ENCODE measurements around the gene EZR.

DNA sequence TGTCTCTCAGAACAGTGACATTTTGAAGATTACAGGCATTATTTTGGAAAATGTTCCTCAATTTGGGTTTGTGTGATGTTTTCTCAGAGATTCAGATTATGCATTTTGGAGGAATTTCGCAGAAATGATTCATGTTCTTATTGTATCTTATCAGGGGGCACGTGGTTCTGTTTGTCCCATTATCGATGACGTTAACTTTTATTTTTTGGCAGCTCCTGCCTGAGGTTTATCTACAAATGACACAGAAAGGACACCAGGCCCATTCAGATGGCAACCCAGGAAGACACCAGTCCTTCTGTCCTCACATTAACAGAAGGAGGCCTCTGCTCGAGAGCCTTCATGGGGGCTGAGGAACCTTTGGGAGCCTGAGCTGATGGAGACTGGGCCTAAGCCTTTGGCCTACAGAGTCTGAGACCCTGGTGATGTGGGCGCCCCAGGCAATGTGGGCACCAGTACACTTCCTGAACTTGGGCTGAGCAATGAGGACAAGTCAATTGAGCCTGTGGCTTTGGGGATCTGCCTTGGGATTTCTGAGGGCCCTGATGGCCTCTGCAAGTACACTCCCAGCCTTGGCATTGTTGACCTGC lies 41.2 kb upstream of the EZR start:
- TF ChIP-seq POLR2A (IDR thresholded peaks at IDR 0.05) (no peak), POLR2AphosphoS5 (IDR thresholded peaks at IDR 0.05) (no peak)
- TF ChIP-seq, protein P1, sequence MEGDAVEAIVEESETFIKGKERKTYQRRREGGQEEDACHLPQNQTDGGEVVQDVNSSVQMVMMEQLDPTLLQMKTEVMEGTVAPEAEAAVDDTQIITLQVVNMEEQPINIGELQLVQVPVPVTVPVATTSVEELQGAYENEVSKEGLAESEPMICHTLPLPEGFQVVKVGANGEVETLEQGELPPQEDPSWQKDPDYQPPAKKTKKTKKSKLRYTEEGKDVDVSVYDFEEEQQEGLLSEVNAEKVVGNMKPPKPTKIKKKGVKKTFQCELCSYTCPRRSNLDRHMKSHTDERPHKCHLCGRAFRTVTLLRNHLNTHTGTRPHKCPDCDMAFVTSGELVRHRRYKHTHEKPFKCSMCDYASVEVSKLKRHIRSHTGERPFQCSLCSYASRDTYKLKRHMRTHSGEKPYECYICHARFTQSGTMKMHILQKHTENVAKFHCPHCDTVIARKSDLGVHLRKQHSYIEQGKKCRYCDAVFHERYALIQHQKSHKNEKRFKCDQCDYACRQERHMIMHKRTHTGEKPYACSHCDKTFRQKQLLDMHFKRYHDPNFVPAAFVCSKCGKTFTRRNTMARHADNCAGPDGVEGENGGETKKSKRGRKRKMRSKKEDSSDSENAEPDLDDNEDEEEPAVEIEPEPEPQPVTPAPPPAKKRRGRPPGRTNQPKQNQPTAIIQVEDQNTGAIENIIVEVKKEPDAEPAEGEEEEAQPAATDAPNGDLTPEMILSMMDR (IDR thresholded peaks at IDR 0.05): no peak
